SK-N-SH (cell line): ENCODE results near the gene USP16.

ENCODE experiments used
- CTCF ChIP-seq: fragments of 200-600 bp; sonication (generic); IDR thresholded peaks from 2 replicates; pipeline ENCODE4 v1.6.1; 2017; ENCODE audit warnings: antibody characterized with exemption, mild to moderate bottlenecking, moderate library complexity
- NFIC ChIP-seq: IDR thresholded peaks from 2 replicates; pipeline ENCODE4 v1.4.0; 2012; ENCODE audit warnings: borderline replicate concordance
- ZBTB33 ChIP-seq: IDR thresholded peaks from 2 replicates; pipeline ENCODE4 v1.4.0; 2012; ENCODE audit warnings: low read depth, borderline replicate concordance

GRCh38 chr21:28979092-28979491 is 45.4 kb upstream of the USP16 start:
- TF ChIP-seq CTCF (no peak), NFIC (no peak), ZBTB33 (no peak)
